Large intestine (tissue), 3 donors: ENCODE data around the gene ARMC9. TPM values are rescaled to one million over a fixed set of nuclear protein-coding genes. Genes with fewer than 3 reads are reported as not detected.

Experiments
- DNase-seq, 2 donors: peaks; one replicate each; pipeline versions ENCODE4 v3.0.0 to v3.0.0-alpha.2; 2013
- H3K27ac ChIP-seq: one replicate; pipeline ENCODE4 v1.5.1; 2013; ENCODE audit warnings: low read length
- H3K27me3 ChIP-seq: 2 replicates; pipeline ENCODE4 v1.6.1; 2013; ENCODE audit warnings: low read length; ENCODE audit not compliant: control insufficient read depth, insufficient read depth
- H3K36me3 ChIP-seq: 2 replicates; pipeline ENCODE4 v1.6.1; 2013; ENCODE audit warnings: low read length; ENCODE audit not compliant: control insufficient read depth, insufficient read depth
- H3K4me1 ChIP-seq: one replicate; pipeline ENCODE4 v1.6.1; 2013; ENCODE audit warnings: low read length; ENCODE audit not compliant: control insufficient read depth, insufficient read depth
- H3K4me3 ChIP-seq: one replicate; pipeline ENCODE4 v1.5.1; 2013; ENCODE audit warnings: low read length
- H3K9me3 ChIP-seq: one replicate; pipeline ENCODE4 v1.6.1; 2013; ENCODE audit warnings: mild to moderate bottlenecking, low read depth, low read length, moderate library complexity; ENCODE audit not compliant: control insufficient read depth
- WGBS: methylation state at CpG from one replicate; pipeline ENCODE4 v1.1.5; 2013; ENCODE audit warnings: low lambda C conversion rate; ENCODE audit not compliant: insufficient coverage; 5-methylcytosine and 5-hydroxymethylcytosine counted together
- polyA plus RNA-seq: library from polyadenylated mRNA; unstranded; fragments of 120-200 nt; gene quantifications from one replicate; pipeline ENCODE4 v1.2.1, GENCODE V29; 2013

Gene ARMC9
- polyA plus RNA-seq, 1 donor = 14.4 TPM

- Histone ChIP-seq H3K9me3 (peaks cover 12% of the 10 kb centered on the region), H3K4me3 (no peak overlapping the region), H3K27ac (no peak overlapping the region), H3K4me1 (no peaks in the 10 kb centered on the region), H3K36me3 (no peaks in the 10 kb centered on the region), H3K27me3 (no peaks in the 10 kb centered on the region)
- DNase-seq = no peak
- WGBS = no CpG with 5 or more reads among the region's 5 CpGs
These were observed 113.6 kb downstream of the ARMC9 start for GRCh38 chr2:231312066-231312465.

GRCh38 chr2:231315896-231316295 lies 117.5 kb downstream of the ARMC9 start:
- H3K36me3 ChIP-seq = peaks cover 2% of the 10 kb centered on the region
- H3K4me1 ChIP-seq = no peaks in the 10 kb centered on the region
- H3K4me3 ChIP-seq = no peak overlapping the region
- WGBS = 100% methylated on average over 1 of the region's 3 CpGs
- peaks cover 16% of the 10 kb centered on the region for H3K9me3 ChIP-seq
- no peak overlapping the region for H3K27ac ChIP-seq
- H3K27me3 ChIP-seq = no peaks in the 10 kb centered on the region
- DNase-seq = no peak

DNA sequence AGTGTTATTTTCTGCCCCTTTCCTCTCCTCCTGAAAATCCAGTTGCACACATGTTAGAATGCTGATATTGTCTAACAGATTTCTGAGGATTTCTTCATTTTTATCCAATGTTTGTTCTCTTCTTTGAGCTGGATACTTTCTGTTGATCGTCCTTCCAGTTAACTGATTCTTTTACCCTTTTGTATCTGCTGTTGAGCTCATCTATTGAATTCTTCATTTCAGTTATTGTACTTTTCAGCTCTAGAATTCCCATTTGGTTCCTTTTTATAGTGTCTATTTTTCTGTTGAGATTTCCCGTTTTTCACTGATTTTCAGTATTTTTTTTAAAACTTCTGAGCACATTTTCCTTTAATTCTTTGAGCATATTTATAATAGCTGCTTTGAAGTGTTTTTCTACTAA lies 119.1 kb downstream of the ARMC9 start:
- 95% methylated on average over 2 of the region's 2 CpGs for WGBS
- DNase-seq = no peak
- no peak overlapping the region for H3K4me3 ChIP-seq
- H3K27me3 ChIP-seq = no peaks in the 10 kb centered on the region
- H3K36me3 ChIP-seq = peaks cover 2% of the 10 kb centered on the region
- no peaks in the 10 kb centered on the region for H3K4me1 ChIP-seq
- no peak overlapping the region for H3K27ac ChIP-seq
- H3K9me3 ChIP-seq = peaks cover 16% of the 10 kb centered on the region

GRCh38 chr2:231318436-231318835 lies 120.0 kb downstream of the ARMC9 start:
- Histone ChIP-seq H3K27me3 (no peaks in the 10 kb centered on the region), H3K9me3 (peaks cover 16% of the 10 kb centered on the region), H3K27ac (no peak overlapping the region), H3K4me3 (no peak overlapping the region), H3K36me3 (peaks cover 2% of the 10 kb centered on the region), H3K4me1 (no peaks in the 10 kb centered on the region)
- no peak for DNase-seq
- WGBS = no CpG with 5 or more reads among the region's 4 CpGs

DNA sequence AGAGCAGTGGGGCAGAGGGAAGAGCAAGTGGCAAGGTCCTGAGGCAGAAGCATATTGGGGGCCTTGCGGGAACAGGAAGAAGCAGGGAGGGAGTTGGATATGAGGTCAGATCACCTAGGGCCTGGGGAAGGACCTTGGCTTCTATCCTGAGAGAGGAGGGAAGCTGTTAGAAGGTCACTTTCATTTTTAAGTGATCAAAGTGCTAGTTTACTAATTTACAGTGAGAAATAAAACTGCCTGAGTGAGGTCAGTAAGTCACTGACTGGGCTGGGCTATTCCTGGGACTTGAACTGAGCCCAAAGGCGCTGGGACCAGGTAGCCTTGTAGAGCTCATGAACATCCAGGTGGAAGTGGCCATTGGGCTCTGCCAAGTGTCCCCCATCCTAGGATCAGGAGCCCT lies 120.5 kb downstream of the ARMC9 start:
- peak in 1 of 2 donors; percentile 48 for DNase-seq
- Histone ChIP-seq H3K4me1 (no peaks in the 10 kb centered on the region), H3K36me3 (peaks cover 2% of the 10 kb centered on the region), H3K9me3 (peaks cover 16% of the 10 kb centered on the region), H3K27me3 (no peaks in the 10 kb centered on the region), H3K4me3 (no peak overlapping the region), H3K27ac (no peak overlapping the region)
- 100% methylated on average over 1 of the region's 2 CpGs for WGBS

GRCh38 chr2:231319867-231320266 lies 121.4 kb downstream of the ARMC9 start:
- Histone ChIP-seq H3K36me3 (peaks cover 2% of the 10 kb centered on the region), H3K4me1 (no peaks in the 10 kb centered on the region), H3K9me3 (peaks cover 16% of the 10 kb centered on the region), H3K27me3 (no peaks in the 10 kb centered on the region), H3K27ac (no peak overlapping the region), H3K4me3 (no peak overlapping the region)
- no CpG with 5 or more reads among the region's 1 CpG for WGBS
- no peak for DNase-seq

DNA sequence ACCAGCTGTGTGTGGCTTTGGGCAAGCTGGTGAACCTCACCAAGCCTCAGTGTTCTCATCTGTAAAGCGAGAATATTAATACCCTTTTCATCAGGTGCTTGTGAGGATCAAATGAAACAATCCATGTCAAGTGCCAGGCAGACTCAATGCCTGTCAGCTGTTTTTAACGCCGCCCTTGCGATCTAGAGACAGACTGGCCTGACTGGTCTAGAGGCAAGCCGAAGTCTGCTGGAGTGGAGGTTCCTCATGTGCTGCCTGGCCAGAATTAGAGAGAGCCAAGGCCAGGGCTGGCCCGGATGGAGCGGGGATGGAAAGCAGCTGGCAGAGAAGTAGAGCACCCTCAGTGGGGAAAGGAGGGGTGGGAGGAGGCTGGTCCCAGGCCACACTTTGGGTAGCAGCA lies 122.6 kb downstream of the ARMC9 start:
- WGBS = no CpG with 5 or more reads among the region's 7 CpGs
- Histone ChIP-seq H3K27ac (no peak overlapping the region), H3K4me1 (no peaks in the 10 kb centered on the region), H3K36me3 (peaks cover 2% of the 10 kb centered on the region), H3K4me3 (no peak overlapping the region), H3K9me3 (peaks cover 13% of the 10 kb centered on the region), H3K27me3 (no peaks in the 10 kb centered on the region)
- DNase-seq = no peak

DNA sequence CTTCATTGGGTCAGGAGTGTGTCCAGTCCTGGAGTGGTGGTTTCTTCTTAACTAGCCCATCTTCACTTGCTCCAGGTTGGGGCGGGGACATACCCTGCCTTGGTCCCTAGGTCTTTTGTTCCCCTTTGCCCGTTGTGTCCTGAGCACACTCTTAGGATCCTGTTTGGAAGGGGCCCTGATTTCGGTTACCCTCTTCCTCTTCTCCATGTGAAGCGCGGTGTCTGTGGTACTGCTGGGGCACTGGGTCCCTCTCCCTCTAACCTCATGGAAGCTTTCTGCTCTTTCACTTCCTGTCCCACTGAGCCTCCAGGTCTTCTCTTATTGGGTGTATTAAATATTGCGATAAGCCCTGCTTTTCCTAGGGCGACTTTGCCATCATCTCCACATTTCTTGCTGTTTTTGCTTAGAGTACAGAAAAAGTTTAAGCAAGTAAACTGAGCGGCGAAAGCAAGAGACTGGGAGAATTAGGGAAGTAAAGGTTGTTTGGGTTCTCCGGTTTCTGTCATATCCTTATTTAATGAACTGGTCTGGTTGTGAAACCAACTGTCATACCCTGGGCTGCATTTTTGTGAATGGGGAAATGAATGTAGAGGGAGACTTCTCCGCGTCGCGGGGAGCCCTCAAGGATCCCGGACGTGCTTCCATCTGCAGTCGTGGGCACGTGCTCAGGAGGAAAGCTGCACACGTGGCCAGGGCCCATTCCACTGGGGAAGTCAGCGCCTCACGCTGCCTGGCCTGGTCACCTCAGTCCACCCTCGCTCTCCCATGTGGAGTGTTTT lies 123.3 kb downstream of the ARMC9 start:
- DNase-seq = no peak
- 100% methylated on average over 2 of the region's 22 CpGs for WGBS
- no peaks in the 10 kb centered on the region for H3K27me3 ChIP-seq
- H3K9me3 ChIP-seq = peaks cover 7% of the 10 kb centered on the region
- peaks cover 2% of the 10 kb centered on the region for H3K36me3 ChIP-seq
- H3K27ac ChIP-seq = no peak overlapping the region
- H3K4me1 ChIP-seq = no peaks in the 10 kb centered on the region
- H3K4me3 ChIP-seq = no peak overlapping the region

GRCh38 chr2:231323316-231323715 lies 124.9 kb downstream of the ARMC9 start:
- Histone ChIP-seq H3K4me1 (no peaks in the 10 kb centered on the region), H3K9me3 (no peaks in the 10 kb centered on the region), H3K4me3 (no peak overlapping the region), H3K27me3 (no peaks in the 10 kb centered on the region), H3K36me3 (peaks cover 2% of the 10 kb centered on the region), H3K27ac (no peak overlapping the region)
- no peak for DNase-seq
- 10% methylated on average over 2 of the region's 9 CpGs for WGBS

GRCh38 chr2:231325826-231326225 lies 127.4 kb downstream of the ARMC9 start:
- WGBS = no CpG with 5 or more reads among the region's 2 CpGs
- H3K9me3 ChIP-seq = no peaks in the 10 kb centered on the region
- DNase-seq = no peak

GRCh38 chr2:231326404-231326803 lies 128.0 kb downstream of the ARMC9 start:
- WGBS = no CpG with 5 or more reads among the region's 3 CpGs
- H3K36me3 ChIP-seq = peaks cover 4% of the 10 kb centered on the region
- H3K9me3 ChIP-seq = no peaks in the 10 kb centered on the region
- no peaks in the 10 kb centered on the region for H3K27me3 ChIP-seq
- no peak overlapping the region for H3K4me3 ChIP-seq
- H3K4me1 ChIP-seq = no peaks in the 10 kb centered on the region
- DNase-seq = no peak
- H3K27ac ChIP-seq = no peak overlapping the region

More at GRCh38 chr2:231325826-231326225, 127.4 kb downstream of the ARMC9 start:
- no peaks in the 10 kb centered on the region for H3K4me1 ChIP-seq
- no peak overlapping the region for H3K4me3 ChIP-seq
- no peaks in the 10 kb centered on the region for H3K27me3 ChIP-seq
- no peak overlapping the region for H3K27ac ChIP-seq
- peaks cover 4% of the 10 kb centered on the region for H3K36me3 ChIP-seq
